ENCODE results near the gene EDAR. TPM values are rescaled to one million over a fixed set of nuclear protein-coding genes. Genes with fewer than 3 reads are reported as not detected.

Gene EDAR
- total RNA-seq, 6 experiments from 2014 or later, result 0.06 to 1.6 (median 0.28) TPM

- no peaks in the 10 kb centered on the region for H3K36me3 ChIP-seq
- no peaks in the 10 kb centered on the region for H3K9me3 ChIP-seq
- no peak overlapping the region for H3K27ac ChIP-seq
- WGBS (ENCODE audit: insufficient coverage, low coverage, low lambda C conversion rate, missing lambda C conversion rate), result 68% methylated on average over 4 of the region's 10 CpGs
- no peaks in the 10 kb centered on the region for H3K4me1 ChIP-seq
- intact Hi-C loops (cut with DNase I), result no loop called here
- TF ChIP-seq CTCF (IDR thresholded peaks at IDR 0.05), result no peak
- TF ChIP-seq POLR2A (IDR thresholded peaks at IDR 0.05), result no peak
- DNase-seq (no peak), ATAC-seq (no peak)
- no peak overlapping the region for H3K4me3 ChIP-seq
- H3K27me3 ChIP-seq, result no peaks in the 10 kb centered on the region
Measured at GRCh38 chr2:108932736-108933332, 56.2 kb downstream of the EDAR start.

- intact Hi-C loops (cut with DNase I), result no loop called here
- ATAC-seq (no peak), DNase-seq (no peak)
- no peak overlapping the region for H3K27ac ChIP-seq
- H3K4me3 ChIP-seq, result no peak overlapping the region
- no peaks in the 10 kb centered on the region for H3K27me3 ChIP-seq
- no peaks in the 10 kb centered on the region for H3K4me1 ChIP-seq
- 82% methylated on average over 1 of the region's 1 CpG for WGBS (ENCODE audit: insufficient coverage, low coverage, low lambda C conversion rate, missing lambda C conversion rate)
- no peaks in the 10 kb centered on the region for H3K9me3 ChIP-seq
- no peaks in the 10 kb centered on the region for H3K36me3 ChIP-seq
- no peak for TF ChIP-seq CTCF (IDR thresholded peaks at IDR 0.05)
- no peak for TF ChIP-seq POLR2A (IDR thresholded peaks at IDR 0.05)
Measured at GRCh38 chr2:108931372-108931771, 57.6 kb downstream of the EDAR start.

- WGBS (ENCODE audit: insufficient coverage, low coverage, low lambda C conversion rate, missing lambda C conversion rate), result 100% methylated on average over 1 of the region's 17 CpGs
- no peaks in the 10 kb centered on the region for H3K36me3 ChIP-seq
- DNase-seq (no peak), ATAC-seq (no peak)
- no peak overlapping the region for H3K27ac ChIP-seq
- no peaks in the 10 kb centered on the region for H3K27me3 ChIP-seq
- H3K4me1 ChIP-seq, result peaks cover 0 to 13% (median 3%) of the 10 kb centered on the region in 4 donors
- intact Hi-C loops (cut with DNase I), result no loop called here
- TF ChIP-seq CTCF (IDR thresholded peaks at IDR 0.05) (no peak), POLR2A (IDR thresholded peaks at IDR 0.05) (no peak)
- H3K4me3 ChIP-seq, result no peak overlapping the region
- no peaks in the 10 kb centered on the region for H3K9me3 ChIP-seq
Measured at GRCh38 chr2:108929807-108930425, 59.1 kb downstream of the EDAR start.

- DNase-seq, result no peak
- H3K4me3 ChIP-seq, result no peak overlapping the region
- no peaks in the 10 kb centered on the region for H3K36me3 ChIP-seq
- ATAC-seq, result no peak
- H3K27ac ChIP-seq, result no peak overlapping the region
- intact Hi-C loops (cut with DNase I), result no loop called here
- 78% methylated on average over 5 of the region's 17 CpGs for WGBS (ENCODE audit: insufficient coverage, low coverage, low lambda C conversion rate, missing lambda C conversion rate)
- H3K27me3 ChIP-seq, result no peaks in the 10 kb centered on the region
- peaks cover 0 to 20% (median 6%) of the 10 kb centered on the region in 4 donors for H3K4me1 ChIP-seq
- TF ChIP-seq POLR2A (IDR thresholded peaks at IDR 0.05) (no peak), CTCF (IDR thresholded peaks at IDR 0.05) (no peak)
- no peaks in the 10 kb centered on the region for H3K9me3 ChIP-seq
Measured at GRCh38 chr2:108928660-108929377, 60.2 kb downstream of the EDAR start.
